Endodermal cell (in vitro differentiated cells): ENCODE measurements around the gene TPST2. TPM values are rescaled to one million over a fixed set of nuclear protein-coding genes. Genes with fewer than 3 reads are reported as not detected.

Source experiments
- DNase-seq: peaks from one replicate; pipeline ENCODE4 v3.0.0-alpha.2; 2017
- H3K27ac ChIP-seq: 2 replicates; pipeline ENCODE4 v1.5.1; 2013; ENCODE audit warnings: mild to moderate bottlenecking, low read depth, low read length, moderate library complexity
- H3K27me3 ChIP-seq: 2 replicates; pipeline ENCODE4 v1.6.1; 2013; ENCODE audit warnings: mild to moderate bottlenecking, low read length, moderate library complexity; ENCODE audit not compliant: insufficient read depth, control insufficient read depth, poor library complexity, severe bottlenecking
- H3K36me3 ChIP-seq: 2 replicates; pipeline ENCODE4 v1.7.0; 2013; ENCODE audit warnings: mild to moderate bottlenecking, low read length, moderate library complexity; ENCODE audit not compliant: control insufficient read depth, insufficient read depth
- H3K4me1 ChIP-seq: one replicate; pipeline ENCODE4 v1.7.0; 2013; ENCODE audit warnings: low read length; ENCODE audit not compliant: control insufficient read depth, insufficient read depth
- H3K4me3 ChIP-seq: 2 replicates; pipeline ENCODE4 v1.5.1; 2013; ENCODE audit warnings: mild to moderate bottlenecking, low read length, moderate library complexity
- H3K9ac ChIP-seq: 2 replicates; pipeline ENCODE4 v1.6.1; 2013; ENCODE audit warnings: mild to moderate bottlenecking, low read length, moderate library complexity; ENCODE audit not compliant: poor library complexity, severe bottlenecking; ENCODE audit errors: extremely low read depth
- H3K9me3 ChIP-seq: 2 replicates; pipeline ENCODE4 v1.6.1; 2013; ENCODE audit warnings: mild to moderate bottlenecking, low read length, moderate library complexity; ENCODE audit not compliant: control insufficient read depth
- H3K27ac Mint-ChIP-seq: 2 replicates; pipeline ENCODE4 v1.8.0; 2020; ENCODE audit warnings: mixed read lengths
- H3K27me3 Mint-ChIP-seq: 2 replicates; pipeline ENCODE4 v1.8.0; 2021; ENCODE audit warnings: mild to moderate bottlenecking, mixed read lengths; ENCODE audit not compliant: insufficient read depth
- H3K36me3 Mint-ChIP-seq: 2 replicates; pipeline ENCODE4 v1.8.0; 2020; ENCODE audit warnings: low read depth, mixed read lengths
- H3K4me1 Mint-ChIP-seq: 2 replicates; pipeline ENCODE4 v1.8.0; 2020; ENCODE audit warnings: mixed read lengths
- H3K4me3 Mint-ChIP-seq: 2 replicates; pipeline ENCODE4 v1.8.0; 2020; ENCODE audit warnings: mild to moderate bottlenecking, moderate library complexity, mixed read lengths
- H3K9me3 Mint-ChIP-seq: 2 replicates; pipeline ENCODE4 v1.8.0; 2020; ENCODE audit warnings: mild to moderate bottlenecking, mixed read lengths
- CTCF ChIP-seq: fragments of 200-600 bp; sonication (generic); conservative IDR thresholded peaks from 2 replicates; pipeline ENCODE4 v1.5.0; 2021; ENCODE audit warnings: antibody characterized with exemption, mild to moderate bottlenecking
- WGBS, 2 experiments: methylation state at CpG; one replicate each; pipeline versions ENCODE4 v1.1.5 to v1.1.7; 2013; ENCODE audit warnings: missing lambda C conversion rate in 2 of 2, mixed read lengths in 1 of 2; ENCODE audit not compliant: insufficient coverage in 1 of 2, insufficient read length in 1 of 2; 5-methylcytosine and 5-hydroxymethylcytosine counted together
- total RNA-seq, 2 donors: library from RNA; stranded (reverse); fragmentation: NEBNext Ultra II Directional in 1 of 2; extraction: Animal tissue kit (Norgen Biotek cat#: 25700) in 1 of 2; gene quantifications; 2 replicates in 1 of 2; 3 replicates in 1 of 2; pipeline ENCODE4 v1.2.1, GENCODE V29; 2021

The TPST2 gene
- total RNA-seq, 2 donors from 2014 or later: 38.9 to 53.2 TPM

GRCh38 chr22:26555478-26555877, 34.5 kb downstream of the TPST2 start:
- DNase-seq: no peak
- 93 to 100% methylated on average over 6 to 11 of the region's 11 CpGs for WGBS, 2 experiments
- H3K4me1 Mint-ChIP-seq: peaks cover 30% of the 10 kb centered on the region
- H3K4me3 Mint-ChIP-seq: no peak overlapping the region
- Histone ChIP-seq H3K36me3 (no peaks in the 10 kb centered on the region), H3K4me3 (no peak overlapping the region), H3K9me3 (no peaks in the 10 kb centered on the region), H3K27me3 (no peaks in the 10 kb centered on the region), H3K9ac (no peak overlapping the region), H3K27ac (no peak overlapping the region), H3K4me1 (peaks cover 6% of the 10 kb centered on the region)
- no peaks in the 10 kb centered on the region for H3K9me3 Mint-ChIP-seq
- H3K27ac Mint-ChIP-seq: no peak overlapping the region
- no peak for TF ChIP-seq CTCF
- no peaks in the 10 kb centered on the region for H3K27me3 Mint-ChIP-seq
- H3K36me3 Mint-ChIP-seq: peaks cover 6% of the 10 kb centered on the region

GRCh38 chr22:26554956-26555355, 35.0 kb downstream of the TPST2 start:
- H3K27ac Mint-ChIP-seq: peak overlapping the region; percentile 68
- H3K36me3 ChIP-seq: no peaks in the 10 kb centered on the region
- H3K36me3 Mint-ChIP-seq: peaks cover 12% of the 10 kb centered on the region
- H3K9me3 ChIP-seq: no peaks in the 10 kb centered on the region
- no peak overlapping the region for H3K4me3 Mint-ChIP-seq
- peaks cover 30% of the 10 kb centered on the region for H3K4me1 Mint-ChIP-seq
- WGBS, 2 experiments: 66 to 69% methylated on average over 6 of the region's 6 CpGs
- no peaks in the 10 kb centered on the region for H3K27me3 ChIP-seq
- DNase-seq: peak; percentile 66
- H3K9me3 Mint-ChIP-seq: no peaks in the 10 kb centered on the region
- H3K9ac ChIP-seq: no peak overlapping the region
- H3K4me1 ChIP-seq: peaks cover 3% of the 10 kb centered on the region
- H3K4me3 ChIP-seq: no peak overlapping the region
- no peak overlapping the region for H3K27ac ChIP-seq
- no peak for TF ChIP-seq CTCF
- H3K27me3 Mint-ChIP-seq: no peaks in the 10 kb centered on the region

GRCh38 chr22:26553056-26553752, 36.7 kb downstream of the TPST2 start:
- Mint-ChIP-seq H3K9me3 (no peaks in the 10 kb centered on the region), H3K27ac (peak overlapping the region; percentile 66), H3K4me3 (no peak overlapping the region), H3K27me3 (no peaks in the 10 kb centered on the region), H3K4me1 (peaks cover 12% of the 10 kb centered on the region), H3K36me3 (peaks cover 12% of the 10 kb centered on the region)
- 70 to 93% methylated on average over 3 to 7 of the region's 7 CpGs for WGBS, 2 experiments
- Histone ChIP-seq H3K9me3 (no peaks in the 10 kb centered on the region), H3K4me3 (no peak overlapping the region), H3K27me3 (no peaks in the 10 kb centered on the region), H3K9ac (no peak overlapping the region), H3K4me1 (peaks cover 3% of the 10 kb centered on the region), H3K27ac (no peak overlapping the region), H3K36me3 (no peaks in the 10 kb centered on the region)
- no peak for DNase-seq
- no peak for TF ChIP-seq CTCF
